ENCODE measurements around the gene LRRC4C.

LRRC4C gene

GRCh38 chr11:40376331-40376730 lies 1083.1 kb downstream of the LRRC4C start:
- Histone ChIP-seq H3K9ac (ENCODE audit: low read depth, low read length, poor library complexity) (no peak overlapping the region), H3K18ac (ENCODE audit: low read length) (no peak overlapping the region), H2AFZ (ENCODE audit: low read length) (no peak overlapping the region), H4K91ac (ENCODE audit: low read depth, low read length, poor library complexity) (no peak overlapping the region), H3K4me3 (ENCODE audit: low read length in 2 of 2) (no peak overlapping the region), H2BK5ac (ENCODE audit: low read length) (no peak overlapping the region), H4K8ac (ENCODE audit: low read depth, low read length) (no peak overlapping the region), H3K36me3 (replicated peaks in 1 of 2; ENCODE audit: control insufficient read depth in 2 of 2, insufficient read depth in 2 of 2, low read length in 2 of 2) (no peaks in the 10 kb centered on the region), H3K9me3 (replicated peaks in 1 of 2; ENCODE audit: control insufficient read depth in 2 of 2, insufficient read depth in 1 of 2, low read depth in 1 of 2, low read length in 2 of 2) (no peaks in the 10 kb centered on the region), H2BK15ac (ENCODE audit: low read length) (no peak overlapping the region), H3K4ac (ENCODE audit: low read length) (no peak overlapping the region), H3K27ac (replicated peaks; ENCODE audit: low read length) (no peak overlapping the region), H3K27me3 (ENCODE audit: control insufficient read depth in 3 of 3, insufficient read depth in 3 of 3, low read depth in 1 of 3, low read length in 3 of 3) (no peaks in the 10 kb centered on the region), H2BK12ac (ENCODE audit: low read length) (no peak overlapping the region), H3K79me1 (ENCODE audit: low read depth, low read length) (no peaks in the 10 kb centered on the region), H2BK120ac (ENCODE audit: low read depth, low read length) (no peak overlapping the region), H3K4me2 (ENCODE audit: insufficient read depth, low read length, poor library complexity, severe bottlenecking) (no peak overlapping the region), H2AK5ac (ENCODE audit: low read depth, low read length) (no peak overlapping the region), H3K4me1 (ENCODE audit: control insufficient read depth in 2 of 2, insufficient read depth in 1 of 2, low read depth in 1 of 2, low read length in 2 of 2) (no peaks in the 10 kb centered on the region), H3K14ac (ENCODE audit: low read length) (no peak overlapping the region), H3K23ac (ENCODE audit: low read depth, low read length, poor library complexity) (no peak overlapping the region)
- DNase-seq (ENCODE audit: low spot score): no peak
- WGBS, 2 donors (ENCODE audit: extremely low coverage in 2 of 2, insufficient read length in 2 of 2, insufficient replicate concordance in 1 of 2): no CpG with 5 or more reads among the region's 3 CpGs

GRCh38 chr11:40370821-40371616 lies 1088.4 kb downstream of the LRRC4C start:
- Histone ChIP-seq H2AK5ac (ENCODE audit: low read depth, low read length) (no peak overlapping the region), H3K27me3 (ENCODE audit: control insufficient read depth in 3 of 3, insufficient read depth in 3 of 3, low read depth in 1 of 3, low read length in 3 of 3) (no peaks in the 10 kb centered on the region), H3K9me3 (replicated peaks in 1 of 2; ENCODE audit: control insufficient read depth in 2 of 2, insufficient read depth in 1 of 2, low read depth in 1 of 2, low read length in 2 of 2) (no peaks in the 10 kb centered on the region), H3K4me3 (ENCODE audit: low read length in 2 of 2) (no peak overlapping the region), H3K27ac (replicated peaks; ENCODE audit: low read length) (no peak overlapping the region), H2BK120ac (ENCODE audit: low read depth, low read length) (no peak overlapping the region), H3K4ac (ENCODE audit: low read length) (no peak overlapping the region), H3K14ac (ENCODE audit: low read length) (no peak overlapping the region), H3K23ac (ENCODE audit: low read depth, low read length, poor library complexity) (no peak overlapping the region), H2BK12ac (ENCODE audit: low read length) (no peak overlapping the region), H3K79me1 (ENCODE audit: low read depth, low read length) (no peaks in the 10 kb centered on the region), H2BK5ac (ENCODE audit: low read length) (no peak overlapping the region), H3K18ac (ENCODE audit: low read length) (no peak overlapping the region), H2AFZ (ENCODE audit: low read length) (no peak overlapping the region), H3K36me3 (replicated peaks in 1 of 2; ENCODE audit: control insufficient read depth in 2 of 2, insufficient read depth in 2 of 2, low read length in 2 of 2) (no peaks in the 10 kb centered on the region), H3K4me1 (ENCODE audit: control insufficient read depth in 2 of 2, insufficient read depth in 1 of 2, low read depth in 1 of 2, low read length in 2 of 2) (no peaks in the 10 kb centered on the region), H3K9ac (ENCODE audit: low read depth, low read length, poor library complexity) (no peak overlapping the region), H3K4me2 (ENCODE audit: insufficient read depth, low read length, poor library complexity, severe bottlenecking) (no peak overlapping the region), H2BK15ac (ENCODE audit: low read length) (no peak overlapping the region), H4K91ac (ENCODE audit: low read depth, low read length, poor library complexity) (no peak overlapping the region), H4K8ac (ENCODE audit: low read depth, low read length) (no peak overlapping the region)
- DNase-seq (ENCODE audit: low spot score): no peak
- no CpG with 5 or more reads among the region's 5 CpGs for WGBS, 2 donors (ENCODE audit: extremely low coverage in 2 of 2, insufficient read length in 2 of 2, insufficient replicate concordance in 1 of 2)

GRCh38 chr11:40360206-40360798 lies 1099.2 kb downstream of the LRRC4C start:
- no CpG with 5 or more reads among the region's 5 CpGs for whole genome bisulfite sequencing, 2 donors (ENCODE audit: extremely low coverage in 2 of 2, insufficient read length in 2 of 2, insufficient replicate concordance in 1 of 2)

GRCh38 chr11:40354121-40354520 lies 1105.3 kb downstream of the LRRC4C start:
- Histone ChIP-seq H3K27ac (replicated peaks; ENCODE audit: low read length) (no peak overlapping the region), H3K18ac (ENCODE audit: low read length) (no peak overlapping the region), H3K4me2 (ENCODE audit: insufficient read depth, low read length, poor library complexity, severe bottlenecking) (no peak overlapping the region), H3K9me3 (replicated peaks in 1 of 2; ENCODE audit: control insufficient read depth in 2 of 2, insufficient read depth in 1 of 2, low read depth in 1 of 2, low read length in 2 of 2) (no peaks in the 10 kb centered on the region), H3K23ac (ENCODE audit: low read depth, low read length, poor library complexity) (no peak overlapping the region), H2BK15ac (ENCODE audit: low read length) (no peak overlapping the region), H3K9ac (ENCODE audit: low read depth, low read length, poor library complexity) (no peak overlapping the region), H3K4ac (ENCODE audit: low read length) (no peak overlapping the region), H2AK5ac (ENCODE audit: low read depth, low read length) (no peak overlapping the region), H3K4me1 (ENCODE audit: control insufficient read depth in 2 of 2, insufficient read depth in 1 of 2, low read depth in 1 of 2, low read length in 2 of 2) (peaks cover 0 to 5% of the 10 kb centered on the region in 2 donors), H2BK120ac (ENCODE audit: low read depth, low read length) (no peak overlapping the region), H2BK5ac (ENCODE audit: low read length) (no peak overlapping the region), H2AFZ (ENCODE audit: low read length) (no peak overlapping the region), H3K36me3 (replicated peaks in 1 of 2; ENCODE audit: control insufficient read depth in 2 of 2, insufficient read depth in 2 of 2, low read length in 2 of 2) (no peaks in the 10 kb centered on the region), H4K8ac (ENCODE audit: low read depth, low read length) (no peak overlapping the region), H4K91ac (ENCODE audit: low read depth, low read length, poor library complexity) (no peak overlapping the region), H3K79me1 (ENCODE audit: low read depth, low read length) (no peaks in the 10 kb centered on the region), H3K4me3 (ENCODE audit: low read length in 2 of 2) (no peak overlapping the region), H3K14ac (ENCODE audit: low read length) (no peak overlapping the region), H3K27me3 (ENCODE audit: control insufficient read depth in 3 of 3, insufficient read depth in 3 of 3, low read depth in 1 of 3, low read length in 3 of 3) (no peaks in the 10 kb centered on the region), H2BK12ac (ENCODE audit: low read length) (no peak overlapping the region)
- DNase-seq (ENCODE audit: low spot score): no peak
- WGBS, 2 donors (ENCODE audit: extremely low coverage in 2 of 2, insufficient read length in 2 of 2, insufficient replicate concordance in 1 of 2): no CpG with 5 or more reads among the region's 4 CpGs

More at GRCh38 chr11:40360206-40360798, 1099.2 kb downstream of the LRRC4C start:
- Histone ChIP-seq H3K4me2 (ENCODE audit: insufficient read depth, low read length, poor library complexity, severe bottlenecking) (no peak overlapping the region), H2AK5ac (ENCODE audit: low read depth, low read length) (no peak overlapping the region), H3K27me3 (ENCODE audit: control insufficient read depth in 3 of 3, insufficient read depth in 3 of 3, low read depth in 1 of 3, low read length in 3 of 3) (no peaks in the 10 kb centered on the region), H3K36me3 (replicated peaks in 1 of 2; ENCODE audit: control insufficient read depth in 2 of 2, insufficient read depth in 2 of 2, low read length in 2 of 2) (no peaks in the 10 kb centered on the region), H3K18ac (ENCODE audit: low read length) (no peak overlapping the region), H2AFZ (ENCODE audit: low read length) (no peak overlapping the region), H3K79me1 (ENCODE audit: low read depth, low read length) (no peaks in the 10 kb centered on the region), H3K23ac (ENCODE audit: low read depth, low read length, poor library complexity) (no peak overlapping the region), H3K9me3 (replicated peaks in 1 of 2; ENCODE audit: control insufficient read depth in 2 of 2, insufficient read depth in 1 of 2, low read depth in 1 of 2, low read length in 2 of 2) (no peaks in the 10 kb centered on the region), H3K4ac (ENCODE audit: low read length) (no peak overlapping the region), H2BK120ac (ENCODE audit: low read depth, low read length) (no peak overlapping the region), H3K4me3 (ENCODE audit: low read length in 2 of 2) (no peak overlapping the region), H2BK5ac (ENCODE audit: low read length) (no peak overlapping the region), H2BK15ac (ENCODE audit: low read length) (no peak overlapping the region), H2BK12ac (ENCODE audit: low read length) (no peak overlapping the region), H4K91ac (ENCODE audit: low read depth, low read length, poor library complexity) (no peak overlapping the region), H3K4me1 (ENCODE audit: control insufficient read depth in 2 of 2, insufficient read depth in 1 of 2, low read depth in 1 of 2, low read length in 2 of 2) (peaks cover 0 to 5% of the 10 kb centered on the region in 2 donors), H3K14ac (ENCODE audit: low read length) (no peak overlapping the region), H4K8ac (ENCODE audit: low read depth, low read length) (no peak overlapping the region), H3K9ac (ENCODE audit: low read depth, low read length, poor library complexity) (no peak overlapping the region), H3K27ac (replicated peaks; ENCODE audit: low read length) (no peak overlapping the region)
- no peak for DNase-seq (ENCODE audit: low spot score)
